Measurements from ENCODE around the gene NEURL2. TPM values are rescaled to one million over a fixed set of nuclear protein-coding genes. Genes with fewer than 3 reads are reported as not detected.

NEURL2 gene
- total RNA-seq, 4 donors from 2014 or later, result 2.2 to 26.4 (median 17.0) TPM

- peaks cover 3 to 53% (median 21%) of the 10 kb centered on the region in 3 donors for H3K4me1 ChIP-seq
- peaks cover 0 to 26% of the 10 kb centered on the region in 2 donors for H3K36me3 ChIP-seq
- TF ChIP-seq POLR2AphosphoS5 (IDR thresholded peaks at IDR 0.05), result peak; percentile 77
- peak; percentile 34 to 59 for TF ChIP-seq POLR2A (IDR thresholded peaks at IDR 0.05)
- no peak for TF ChIP-seq EP300 (IDR thresholded peaks at IDR 0.05)
- no peak for TF ChIP-seq CTCF (IDR thresholded peaks at IDR 0.05)
- H3K27ac ChIP-seq, result peak within 1 kb of the TSS; percentile 37 to 92 (median 83)
- ATAC-seq, result peak; percentile 99
- no peaks in the 10 kb centered on the region for H3K9me3 ChIP-seq
- H3K4me3 ChIP-seq, result peak within 1 kb of the TSS; percentile 75 to 92
- WGBS, 2 donors (ENCODE audit: low coverage in 1 of 2), result 0 to 2% methylated on average over 3 to 7 of the region's 36 CpGs
- H3K27me3 ChIP-seq, result no peaks in the 10 kb centered on the region
These were observed 33.7 kb downstream of the NEURL2 start, which contains the start of the genes ACOT8 and ZSWIM3 for GRCh38 chr20:45857114-45857881. ACOT8 (minus strand) TSS chr20:45857392; CDS start chr20:45857315, 77 bp downstream. ZSWIM3 (plus strand) TSS chr20:45857614; CDS start chr20:45857826, 212 bp downstream.

- TF ChIP-seq POLR2AphosphoS5 (IDR thresholded peaks at IDR 0.05) (no peak), POLR2A (IDR thresholded peaks at IDR 0.05) (no peak)
- no peak overlapping the region for H3K27ac ChIP-seq
- peaks cover 0 to 55% of the 10 kb centered on the region in 2 donors for H3K36me3 ChIP-seq
- no peaks in the 10 kb centered on the region for H3K9me3 ChIP-seq
- peaks cover 3 to 49% (median 21%) of the 10 kb centered on the region in 3 donors for H3K4me1 ChIP-seq
- H3K27me3 ChIP-seq, result no peaks in the 10 kb centered on the region
- WGBS, 2 donors (ENCODE audit: low coverage in 1 of 2), result 48 to 76% methylated on average over 2 of the region's 2 CpGs
- ATAC-seq, result no peak
- H3K4me3 ChIP-seq, result no peak overlapping the region
These were observed 37.5 kb downstream of the NEURL2 start for GRCh38 chr20:45853484-45853883.

GRCh38 chr20:45852326-45852725 lies 38.7 kb downstream of the NEURL2 start:
- no peak for ATAC-seq
- H3K4me3 ChIP-seq, result no peak overlapping the region
- peaks cover 3 to 40% (median 17%) of the 10 kb centered on the region in 3 donors for H3K4me1 ChIP-seq
- WGBS, 2 donors (ENCODE audit: low coverage in 1 of 2), result 97 to 100% methylated on average over 2 to 6 of the region's 6 CpGs
- no peak for TF ChIP-seq POLR2AphosphoS5 (IDR thresholded peaks at IDR 0.05)
- no peak for TF ChIP-seq EP300 (IDR thresholded peaks at IDR 0.05)
- no peak for TF ChIP-seq CTCF (IDR thresholded peaks at IDR 0.05)
- no peak for TF ChIP-seq POLR2A (IDR thresholded peaks at IDR 0.05)
- no peak overlapping the region for H3K27ac ChIP-seq
- H3K27me3 ChIP-seq, result no peaks in the 10 kb centered on the region
- H3K36me3 ChIP-seq, result peaks cover 0 to 66% of the 10 kb centered on the region in 2 donors
- H3K9me3 ChIP-seq, result no peaks in the 10 kb centered on the region

GRCh38 chr20:45851501-45851900 lies 39.5 kb downstream of the NEURL2 start:
- H3K36me3 ChIP-seq, result peaks cover 0 to 74% of the 10 kb centered on the region in 2 donors
- peaks cover 3 to 37% (median 17%) of the 10 kb centered on the region in 3 donors for H3K4me1 ChIP-seq
- H3K27me3 ChIP-seq, result no peaks in the 10 kb centered on the region
- H3K4me3 ChIP-seq, result no peak overlapping the region
- TF ChIP-seq POLR2AphosphoS5 (IDR thresholded peaks at IDR 0.05), result no peak
- no peak for TF ChIP-seq CTCF (IDR thresholded peaks at IDR 0.05)
- no peak for TF ChIP-seq EP300 (IDR thresholded peaks at IDR 0.05)
- TF ChIP-seq POLR2A (IDR thresholded peaks at IDR 0.05), result no peak
- no peak for ATAC-seq
- H3K27ac ChIP-seq, result no peak overlapping the region
- H3K9me3 ChIP-seq, result no peaks in the 10 kb centered on the region

- H3K4me1 ChIP-seq, result peaks cover 2 to 31% (median 11%) of the 10 kb centered on the region in 3 donors
- no peaks in the 10 kb centered on the region for H3K27me3 ChIP-seq
- ATAC-seq, result no peak
- H3K4me3 ChIP-seq, result no peak overlapping the region
- no peaks in the 10 kb centered on the region for H3K9me3 ChIP-seq
- TF ChIP-seq POLR2A (IDR thresholded peaks at IDR 0.05) (no peak), CTCF (IDR thresholded peaks at IDR 0.05) (no peak), POLR2AphosphoS5 (IDR thresholded peaks at IDR 0.05) (no peak), EP300 (IDR thresholded peaks at IDR 0.05) (no peak)
- no peak overlapping the region for H3K27ac ChIP-seq
- H3K36me3 ChIP-seq, result peaks cover 0 to 80% of the 10 kb centered on the region in 2 donors
- WGBS, 2 donors (ENCODE audit: low coverage in 1 of 2), result 100% methylated on average over 1 of the region's 1 CpG; no CpG with 5 or more reads in 1 of the 2 donors
These were observed 40.1 kb downstream of the NEURL2 start for GRCh38 chr20:45850926-45851325.
